Lung (tissue), 12 donors: ENCODE data around the gene TMEM150C. TPM values are rescaled to one million over a fixed set of nuclear protein-coding genes. Genes with fewer than 3 reads are reported as not detected.

Experiments used
- ATAC-seq: fragments of 200-7000 bp; cut with Tn5 transposase; one replicate; pipeline ENCODE4 v1.9.1; 2020; ENCODE audit warnings: moderate number of reproducible peaks; ENCODE audit not compliant: insufficient read depth, low FRiP score
- DNase-seq, 3 donors: peaks; one replicate each; pipeline ENCODE4 v3.0.0-alpha.2; 2013 to 2017
- H3K27ac ChIP-seq, 2 donors: one replicate each; pipeline ENCODE4 v1.5.1; 2013; ENCODE audit warnings: mild to moderate bottlenecking in 2 of 2, moderate library complexity in 2 of 2, control low read depth in 1 of 2, inconsistent platforms in 1 of 2, low read depth in 1 of 2, low read length in 1 of 2
- H3K27me3 ChIP-seq, 3 donors: one replicate each; pipeline ENCODE4 v1.5.1; 2013; ENCODE audit warnings: low read length in 2 of 3; ENCODE audit not compliant: control insufficient read depth in 3 of 3, insufficient read depth in 3 of 3
- H3K36me3 ChIP-seq, 4 donors: one replicate each; pipeline ENCODE4 v1.5.1; 2013; ENCODE audit warnings: low read length in 4 of 4, mild to moderate bottlenecking in 1 of 4, moderate library complexity in 1 of 4; ENCODE audit not compliant: control insufficient read depth in 4 of 4, insufficient read depth in 4 of 4
- H3K4me1 ChIP-seq, 5 donors: one replicate each; pipeline ENCODE4 v1.5.1; 2013; ENCODE audit warnings: low read length in 5 of 5, mild to moderate bottlenecking in 2 of 5, moderate library complexity in 1 of 5; ENCODE audit not compliant: control insufficient read depth in 5 of 5, insufficient read depth in 5 of 5
- H3K4me3 ChIP-seq: one replicate; pipeline ENCODE4 v1.5.1; 2013; ENCODE audit warnings: mild to moderate bottlenecking, control low read depth, moderate library complexity
- H3K9ac ChIP-seq, 2 donors: one replicate each; pipeline ENCODE4 v1.5.1; 2013; ENCODE audit warnings: low read length in 2 of 2, control low read depth in 1 of 2; ENCODE audit not compliant: insufficient read depth in 1 of 2
- H3K9me3 ChIP-seq, 4 donors: one replicate each; pipeline ENCODE4 v1.5.1; 2013; ENCODE audit warnings: low read length in 3 of 4, mild to moderate bottlenecking in 1 of 4, moderate library complexity in 1 of 4; ENCODE audit not compliant: control insufficient read depth in 4 of 4, insufficient read depth in 3 of 4
- WGBS, 2 donors: extraction: QIAGEN DNeasy Blood & Tissue Kit; methylation state at CpG; one replicate each; pipeline ENCODE4 v1.1.7; 2013; 5-methylcytosine and 5-hydroxymethylcytosine counted together
- polyA plus RNA-seq, 2 donors: library from polyadenylated mRNA; stranded (reverse); fragments of 200-250 nt; gene quantifications; one replicate each; pipeline ENCODE4 v1.2.1, GENCODE V29; 2013
- total RNA-seq, 2 donors: library from RNA; depleted of rRNA in 1 of 2; stranded (reverse); fragments of >200 nt in 1 of 2; gene quantifications; one replicate each; pipeline ENCODE4 v1.2.1, GENCODE V29; 2014 to 2021
- TF ChIP-seq, protein P1 (sequence below): IDR thresholded peaks from 2 replicates; pipeline ENCODE4 v1.5.1; 2012; ENCODE audit warnings: mild to moderate bottlenecking; ENCODE audit errors: control extremely low read depth, extremely low read depth
- donor health status: control.
- donor health status: control.
- donor health status: Bipolar disorder and iron deficiency.
- donor health status: healthy.
- donor health status: DM: yes; HTN: yes; CAD: no.

Gene TMEM150C
- total and polyA plus RNA-seq, 4 donors: 2.5 to 10.4 (median 4.2) TPM

DNA sequence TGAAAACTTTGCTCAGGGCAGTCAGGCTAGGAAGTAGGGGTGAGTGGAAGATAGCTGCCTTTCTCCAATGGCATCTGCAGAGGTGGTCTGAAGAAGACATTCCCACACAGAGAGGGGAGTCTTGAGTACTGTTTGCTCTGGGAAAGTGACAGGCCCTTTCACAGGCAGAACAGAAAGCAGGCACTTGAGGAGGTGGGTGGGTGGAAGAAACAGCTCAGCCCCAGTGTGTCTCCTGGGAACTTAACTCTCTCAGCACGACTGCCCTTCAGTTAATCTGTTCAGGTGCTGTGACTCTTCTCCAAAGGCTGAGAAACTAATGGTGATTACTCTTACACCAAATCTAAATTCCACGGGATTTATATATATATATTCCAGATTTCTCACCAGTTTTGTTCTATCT, 103.1 kb downstream of the TMEM150C start:
- no peaks in the 10 kb centered on the region for H3K9me3 ChIP-seq
- ATAC-seq: no peak
- no peaks in the 10 kb centered on the region for H3K27me3 ChIP-seq
- peaks cover 0 to 4% (median 2%) of the 10 kb centered on the region in 5 donors for H3K4me1 ChIP-seq
- H3K4me3 ChIP-seq: no peak overlapping the region
- WGBS, 2 donors: 72 to 92% methylated on average over 2 of the region's 2 CpGs
- TF ChIP-seq, protein P1, sequence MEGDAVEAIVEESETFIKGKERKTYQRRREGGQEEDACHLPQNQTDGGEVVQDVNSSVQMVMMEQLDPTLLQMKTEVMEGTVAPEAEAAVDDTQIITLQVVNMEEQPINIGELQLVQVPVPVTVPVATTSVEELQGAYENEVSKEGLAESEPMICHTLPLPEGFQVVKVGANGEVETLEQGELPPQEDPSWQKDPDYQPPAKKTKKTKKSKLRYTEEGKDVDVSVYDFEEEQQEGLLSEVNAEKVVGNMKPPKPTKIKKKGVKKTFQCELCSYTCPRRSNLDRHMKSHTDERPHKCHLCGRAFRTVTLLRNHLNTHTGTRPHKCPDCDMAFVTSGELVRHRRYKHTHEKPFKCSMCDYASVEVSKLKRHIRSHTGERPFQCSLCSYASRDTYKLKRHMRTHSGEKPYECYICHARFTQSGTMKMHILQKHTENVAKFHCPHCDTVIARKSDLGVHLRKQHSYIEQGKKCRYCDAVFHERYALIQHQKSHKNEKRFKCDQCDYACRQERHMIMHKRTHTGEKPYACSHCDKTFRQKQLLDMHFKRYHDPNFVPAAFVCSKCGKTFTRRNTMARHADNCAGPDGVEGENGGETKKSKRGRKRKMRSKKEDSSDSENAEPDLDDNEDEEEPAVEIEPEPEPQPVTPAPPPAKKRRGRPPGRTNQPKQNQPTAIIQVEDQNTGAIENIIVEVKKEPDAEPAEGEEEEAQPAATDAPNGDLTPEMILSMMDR: no peak
- no peak overlapping the region for H3K9ac ChIP-seq
- H3K27ac ChIP-seq: no peak overlapping the region
- H3K36me3 ChIP-seq: peaks cover 12 to 26% (median 21%) of the 10 kb centered on the region in 4 donors
- no peak for DNase-seq

DNA sequence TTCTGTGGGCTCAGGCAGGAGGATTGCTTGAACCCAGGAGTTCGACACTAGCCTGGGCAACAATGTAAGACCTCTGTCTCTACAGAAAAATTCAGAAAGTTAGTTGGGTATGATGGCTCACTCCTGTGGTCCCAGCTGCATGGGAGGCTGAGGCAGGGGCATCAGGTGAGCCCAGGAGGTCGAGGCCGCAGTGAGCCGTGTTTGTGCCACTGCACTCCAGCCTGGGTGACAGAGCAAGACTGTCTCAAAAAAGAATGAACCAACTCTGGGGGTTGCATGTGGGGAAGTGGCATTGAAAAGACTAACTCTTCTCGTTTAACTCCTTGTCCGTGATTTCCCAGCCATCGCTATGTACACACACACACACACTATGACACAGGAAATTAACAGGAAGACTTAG, 104.5 kb downstream of the TMEM150C start:
- H3K4me1 ChIP-seq: peaks cover 0 to 4% (median 0%) of the 10 kb centered on the region in 5 donors
- 86 to 88% methylated on average over 7 of the region's 7 CpGs for WGBS, 2 donors
- ATAC-seq: no peak
- H3K9ac ChIP-seq: no peak overlapping the region
- no peaks in the 10 kb centered on the region for H3K27me3 ChIP-seq
- TF ChIP-seq, protein P1: no peak
- H3K4me3 ChIP-seq: no peak overlapping the region
- DNase-seq: no peak
- H3K9me3 ChIP-seq: no peaks in the 10 kb centered on the region
- H3K27ac ChIP-seq: no peak overlapping the region
- peaks cover 19 to 31% (median 25%) of the 10 kb centered on the region in 4 donors for H3K36me3 ChIP-seq

DNA sequence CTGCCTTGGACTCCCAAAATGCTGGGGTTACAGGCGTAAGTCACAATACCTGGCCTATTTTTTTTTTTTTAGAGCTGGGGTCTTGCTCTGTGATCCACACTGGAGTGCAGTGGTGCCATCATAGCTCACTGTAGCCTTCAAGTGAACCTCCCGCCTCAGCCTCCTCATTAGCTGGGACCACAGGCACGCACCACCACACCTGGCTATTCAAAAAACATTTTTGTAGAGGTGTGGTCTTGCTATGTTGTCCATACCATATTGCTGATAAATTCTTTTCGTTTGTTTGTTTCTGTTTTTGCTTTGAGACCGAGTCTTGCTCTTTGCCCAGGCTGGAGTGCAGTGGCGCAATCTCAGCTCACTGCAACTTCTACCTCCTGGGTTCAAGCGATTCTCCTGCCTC, 109.8 kb downstream of the TMEM150C start:
- DNase-seq (no peak), ATAC-seq (no peak)
- H3K9ac ChIP-seq: no peak overlapping the region
- H3K9me3 ChIP-seq: no peaks in the 10 kb centered on the region
- no peak overlapping the region for H3K4me3 ChIP-seq
- H3K4me1 ChIP-seq: peaks cover 0 to 4% (median 0%) of the 10 kb centered on the region in 5 donors
- no peak overlapping the region for H3K27ac ChIP-seq
- TF ChIP-seq, protein P1: no peak
- H3K27me3 ChIP-seq: no peaks in the 10 kb centered on the region
- WGBS, 2 donors: 94 to 99% methylated on average over 7 of the region's 7 CpGs
- peaks cover 14 to 35% (median 27%) of the 10 kb centered on the region in 4 donors for H3K36me3 ChIP-seq
